ENCODE measurements around the gene C2CD4C.

The C2CD4C gene

GRCh38 chr19:371501-372168 is 37.3 kb downstream of the C2CD4C start:
- TF ChIP-seq CTCF (IDR thresholded peaks at IDR 0.05; ENCODE audit: insufficient read depth, low read depth, low read length, missing control alignments), result no peak
- no peak for DNase-seq (ENCODE audit: low read depth)
- no peak overlapping the region for H3K4me3 ChIP-seq (ENCODE audit: low read length)

GRCh38 chr19:370641-371330 is 38.2 kb downstream of the C2CD4C start:
- no peak for DNase-seq (ENCODE audit: low read depth)
- no peak for TF ChIP-seq CTCF (IDR thresholded peaks at IDR 0.05; ENCODE audit: insufficient read depth, low read depth, low read length, missing control alignments)
- H3K4me3 ChIP-seq (ENCODE audit: low read length), result no peak overlapping the region

GRCh38 chr19:369876-370275 is 39.1 kb downstream of the C2CD4C start:
- no peak overlapping the region for H3K4me3 ChIP-seq (ENCODE audit: low read length)
- no peak for TF ChIP-seq CTCF (IDR thresholded peaks at IDR 0.05; ENCODE audit: insufficient read depth, low read depth, low read length, missing control alignments)
- no peak for DNase-seq (ENCODE audit: low read depth)

GRCh38 chr19:369256-369655 is 39.7 kb downstream of the C2CD4C start:
- no peak overlapping the region for H3K4me3 ChIP-seq (ENCODE audit: low read length)
- no peak for TF ChIP-seq CTCF (IDR thresholded peaks at IDR 0.05; ENCODE audit: insufficient read depth, low read depth, low read length, missing control alignments)

GRCh38 chr19:368630-369024 is 40.3 kb downstream of the C2CD4C start:
- DNase-seq (ENCODE audit: low read depth), result no peak
- TF ChIP-seq CTCF (IDR thresholded peaks at IDR 0.05; ENCODE audit: insufficient read depth, low read depth, low read length, missing control alignments), result no peak
- H3K4me3 ChIP-seq (ENCODE audit: low read length), result no peak overlapping the region

More at GRCh38 chr19:369256-369655, 39.7 kb downstream of the C2CD4C start:
- DNase-seq (ENCODE audit: low read depth), result no peak

- DNase-seq (ENCODE audit: low read depth), result no peak
- no peak overlapping the region for H3K4me3 ChIP-seq (ENCODE audit: low read length)
- no peak for TF ChIP-seq CTCF (IDR thresholded peaks at IDR 0.05; ENCODE audit: insufficient read depth, low read depth, low read length, missing control alignments)
These were observed 40.9 kb downstream of the C2CD4C start for GRCh38 chr19:367963-368629.
